Activated naive CD4-positive, alpha-beta T cell treated with anti-CD3 and anti-CD28 coated beads, Interleukin-2, amount 50 U/mL, for 24 hours (primary cell): ENCODE results near the gene MAGT1.

Experiments
- H3K27ac Mint-ChIP-seq: one replicate; pipeline ENCODE4 v1.8.0; 2021; ENCODE audit warnings: mild to moderate bottlenecking, mixed read lengths
- H3K27me3 Mint-ChIP-seq: one replicate; pipeline ENCODE4 v1.8.0; 2021; ENCODE audit warnings: mixed read lengths
- H3K36me3 Mint-ChIP-seq: one replicate; pipeline ENCODE4 v1.8.0; 2021; ENCODE audit warnings: mixed read lengths
- H3K4me1 Mint-ChIP-seq: one replicate; pipeline ENCODE4 v1.8.0; 2021; ENCODE audit warnings: mixed read lengths
- H3K4me3 Mint-ChIP-seq: one replicate; pipeline ENCODE4 v1.8.0; 2021; ENCODE audit warnings: mild to moderate bottlenecking, mixed read lengths
- H3K9me3 Mint-ChIP-seq: one replicate; pipeline ENCODE4 v1.8.0; 2021; ENCODE audit warnings: mixed read lengths

MAGT1 gene

DNA sequence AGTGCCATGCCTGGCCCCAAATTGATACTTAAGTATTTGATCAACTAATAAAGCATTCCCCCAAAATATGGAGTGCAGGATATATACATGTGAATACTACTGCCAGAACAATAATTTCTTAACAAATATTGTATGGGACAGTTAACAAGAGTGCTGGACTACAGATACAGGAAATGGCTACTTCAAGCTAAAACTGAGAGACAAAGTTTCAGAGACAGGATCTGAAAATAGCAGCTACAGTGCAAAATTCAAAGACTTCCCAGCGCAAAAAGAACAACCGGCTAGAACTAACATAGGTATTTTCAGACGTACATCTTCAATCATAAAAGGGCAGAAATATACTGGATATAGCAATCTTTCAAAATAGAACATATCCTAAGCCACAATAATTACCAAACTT is 115.5 kb downstream of the MAGT1 start:
- no peaks in the 10 kb centered on the region for H3K27me3 Mint-ChIP-seq
- H3K27ac Mint-ChIP-seq, result peak overlapping the region; percentile 43
- peaks cover 2% of the 10 kb centered on the region for H3K36me3 Mint-ChIP-seq
- no peaks in the 10 kb centered on the region for H3K9me3 Mint-ChIP-seq
- H3K4me3 Mint-ChIP-seq, result peak overlapping the region; percentile 44
- peaks cover 44% of the 10 kb centered on the region for H3K4me1 Mint-ChIP-seq

DNA sequence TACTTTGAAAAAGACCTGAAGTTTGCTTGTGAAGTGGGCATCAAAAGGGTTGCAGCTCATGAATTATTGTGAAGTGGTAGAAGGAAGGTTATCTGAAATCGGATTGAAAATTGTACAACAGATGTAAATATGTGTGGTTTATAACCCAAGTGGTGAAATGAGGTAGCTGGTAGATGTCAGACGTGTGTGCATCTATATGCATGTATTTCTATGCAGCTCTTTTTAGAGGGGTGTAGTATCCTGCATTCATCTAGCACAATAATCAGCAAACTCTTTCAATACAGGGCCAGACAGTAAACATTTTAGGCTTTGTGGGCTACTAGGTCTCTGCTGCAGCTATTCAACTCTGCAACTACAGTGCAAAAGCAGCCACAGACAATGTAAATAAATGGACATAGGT is 118.6 kb downstream of the MAGT1 start:
- peak overlapping the region; percentile 26 for H3K4me3 Mint-ChIP-seq
- H3K9me3 Mint-ChIP-seq, result no peaks in the 10 kb centered on the region
- peaks cover 33% of the 10 kb centered on the region for H3K4me1 Mint-ChIP-seq
- H3K27ac Mint-ChIP-seq, result peak overlapping the region; percentile 71
- peaks cover 2% of the 10 kb centered on the region for H3K36me3 Mint-ChIP-seq
- H3K27me3 Mint-ChIP-seq, result no peaks in the 10 kb centered on the region
